Activated naive CD8-positive, alpha-beta T cell (primary cell): ENCODE measurements around the gene MTA1.

ENCODE experiments used
- H3K27ac Mint-ChIP-seq: one replicate; pipeline ENCODE4 v1.8.0; 2021; ENCODE audit warnings: mixed read lengths
- H3K27me3 Mint-ChIP-seq: one replicate; pipeline ENCODE4 v1.8.0; 2021; ENCODE audit warnings: mixed read lengths
- H3K36me3 Mint-ChIP-seq: one replicate; pipeline ENCODE4 v1.8.0; 2021; ENCODE audit warnings: mixed read lengths
- H3K4me1 Mint-ChIP-seq: one replicate; pipeline ENCODE4 v1.8.0; 2021; ENCODE audit warnings: low read depth, mixed read lengths
- H3K4me3 Mint-ChIP-seq: one replicate; pipeline ENCODE4 v1.8.0; 2021; ENCODE audit warnings: mild to moderate bottlenecking, mixed read lengths
- H3K9me3 Mint-ChIP-seq: one replicate; pipeline ENCODE4 v1.8.0; 2021; ENCODE audit warnings: low read depth, mixed read lengths

MTA1 gene

DNA sequence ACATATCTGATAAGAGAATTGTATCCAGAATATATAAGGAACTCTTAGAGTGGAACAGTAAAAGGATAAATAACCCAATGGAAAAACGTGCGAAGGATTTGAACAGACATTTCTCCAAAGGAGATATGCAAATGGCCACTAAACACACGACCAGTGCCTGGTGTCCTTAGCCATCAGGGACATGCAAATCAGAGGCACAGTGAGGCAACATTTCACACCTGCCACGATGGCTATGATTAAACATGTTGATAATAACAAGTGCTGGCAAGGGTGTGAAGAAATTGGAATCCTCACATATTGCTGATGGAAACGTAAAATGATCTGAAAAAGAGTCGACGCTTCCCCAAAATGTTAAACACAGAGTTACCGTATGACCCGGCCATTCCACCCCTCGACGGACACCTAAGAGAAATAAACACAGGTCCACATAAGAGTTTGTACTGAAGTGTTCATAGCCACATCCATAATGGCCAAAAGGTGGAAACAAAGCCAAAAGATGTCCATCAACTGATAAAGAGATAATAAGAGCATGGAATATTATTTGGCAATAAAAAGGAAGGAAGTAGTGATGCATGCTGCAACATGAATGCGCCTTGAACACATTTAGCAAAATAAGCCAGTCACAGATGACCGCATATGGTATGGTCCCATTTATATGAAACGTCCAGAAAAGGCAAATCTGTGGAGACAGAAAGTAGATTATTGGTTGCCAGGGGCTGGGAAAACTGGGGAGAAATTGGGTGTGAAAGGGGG lies 100.5 kb downstream of the MTA1 start:
- peaks cover 3% of the 10 kb centered on the region for H3K4me1 Mint-ChIP-seq
- H3K9me3 Mint-ChIP-seq, result no peaks in the 10 kb centered on the region
- H3K4me3 Mint-ChIP-seq, result no peak overlapping the region
- H3K27me3 Mint-ChIP-seq, result peaks cover 27% of the 10 kb centered on the region
- H3K36me3 Mint-ChIP-seq, result no peaks in the 10 kb centered on the region
- no peak overlapping the region for H3K27ac Mint-ChIP-seq
